SH-SY5Y (cell line): Measurements from ENCODE around the gene LAIR2.

Experiments used
- GATA2 ChIP-seq: IDR thresholded peaks from 2 replicates; pipeline ENCODE4 v1.6.1; 2011; ENCODE audit warnings: mild to moderate bottlenecking, low read depth, low read length
- GATA3 ChIP-seq: IDR thresholded peaks from 2 replicates; pipeline ENCODE4 v1.6.1; 2011; ENCODE audit warnings: low read depth, mild to moderate bottlenecking, low read length, moderate library complexity

LAIR2 gene

DNA sequence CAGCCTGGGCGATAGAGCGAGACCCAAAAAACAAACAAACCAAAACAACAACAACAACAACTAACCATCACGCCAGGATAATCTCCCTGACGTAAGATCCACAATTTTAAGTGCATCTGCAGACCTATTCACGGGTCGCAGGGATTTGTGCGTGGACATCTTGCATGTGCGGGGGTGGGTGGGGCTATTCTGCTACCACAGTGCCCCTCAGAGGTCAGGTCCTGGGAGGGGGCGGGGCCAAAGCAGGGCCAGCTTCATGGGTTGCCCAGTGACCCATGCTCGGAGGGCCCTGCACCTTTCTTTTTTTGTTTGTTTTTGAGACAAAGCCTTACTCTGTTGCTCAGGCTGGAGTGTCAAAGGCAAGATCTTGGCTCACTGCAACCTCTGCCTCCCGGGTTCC lies 26.9 kb upstream of the LAIR2 start:
- TF ChIP-seq GATA2 = no peak
- TF ChIP-seq GATA3 = no peak

DNA sequence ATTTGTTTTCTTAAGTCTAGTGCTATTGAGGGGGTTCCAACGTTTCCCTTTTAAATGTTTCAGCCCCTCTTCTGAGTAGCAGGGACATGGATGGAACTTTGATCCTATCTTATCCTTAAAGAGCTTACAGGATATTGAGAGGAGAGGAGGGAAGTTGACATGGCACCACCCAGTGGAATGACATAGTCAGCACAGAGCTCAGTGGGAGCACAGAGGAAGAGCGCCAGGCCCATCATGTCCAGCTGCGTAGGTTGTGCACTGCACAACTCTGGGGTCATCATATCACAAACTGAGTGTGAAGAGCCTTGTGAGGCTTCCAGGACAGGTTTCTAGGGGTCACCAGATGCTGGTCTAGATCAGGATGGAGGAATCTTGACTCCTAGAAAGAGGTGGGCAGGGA lies 25.0 kb upstream of the LAIR2 start:
- TF ChIP-seq GATA2 (no peak), GATA3 (no peak)

DNA sequence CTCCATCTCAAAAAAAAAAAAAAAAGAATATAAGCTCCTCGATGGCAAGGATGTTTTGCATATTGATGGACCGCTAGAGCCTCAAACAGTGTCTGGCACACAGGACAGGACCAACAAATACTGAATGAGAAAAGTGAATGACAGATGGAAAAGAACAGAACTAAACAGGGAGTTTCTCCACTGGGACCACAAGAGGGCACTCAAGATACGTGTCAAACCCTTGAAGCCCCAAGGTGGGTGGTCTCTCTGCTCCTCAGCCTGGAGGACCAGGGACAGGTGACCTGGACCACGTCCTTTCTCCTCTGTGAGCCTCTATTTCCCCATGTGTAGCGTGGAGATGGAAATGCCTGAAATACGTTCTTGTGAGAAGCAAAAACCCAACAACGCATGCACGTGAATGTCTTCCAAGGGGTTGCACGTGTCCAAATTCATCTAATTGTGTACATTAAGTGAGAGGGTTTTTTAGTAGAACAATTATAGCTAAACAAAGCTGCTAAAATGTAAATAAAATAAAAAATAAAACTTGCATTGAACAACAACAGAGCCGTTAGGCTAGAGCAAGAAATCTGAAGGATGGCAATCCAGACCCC lies 23.9 kb upstream of the LAIR2 start:
- TF ChIP-seq GATA2 = no peak
- TF ChIP-seq GATA3 = no peak

DNA sequence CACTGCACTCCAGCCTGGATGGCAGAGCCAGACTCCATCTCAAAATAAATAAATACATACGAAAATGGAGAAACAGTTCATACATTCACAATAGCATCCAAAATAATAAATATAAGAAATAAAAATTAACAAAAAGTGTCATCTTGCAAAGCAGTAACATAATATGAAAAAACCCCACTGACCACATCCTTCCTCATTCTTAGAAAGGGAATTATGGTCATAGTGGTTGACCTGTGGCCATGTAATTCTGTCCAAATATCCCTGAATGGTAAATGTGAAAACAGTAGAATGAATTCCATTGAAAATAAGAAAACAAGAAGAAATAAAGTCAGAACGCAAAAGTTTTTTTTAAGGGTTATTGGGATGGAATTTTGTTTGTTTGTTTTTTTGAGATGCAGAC lies 22.6 kb upstream of the LAIR2 start:
- no peak for TF ChIP-seq GATA3
- no peak for TF ChIP-seq GATA2

DNA sequence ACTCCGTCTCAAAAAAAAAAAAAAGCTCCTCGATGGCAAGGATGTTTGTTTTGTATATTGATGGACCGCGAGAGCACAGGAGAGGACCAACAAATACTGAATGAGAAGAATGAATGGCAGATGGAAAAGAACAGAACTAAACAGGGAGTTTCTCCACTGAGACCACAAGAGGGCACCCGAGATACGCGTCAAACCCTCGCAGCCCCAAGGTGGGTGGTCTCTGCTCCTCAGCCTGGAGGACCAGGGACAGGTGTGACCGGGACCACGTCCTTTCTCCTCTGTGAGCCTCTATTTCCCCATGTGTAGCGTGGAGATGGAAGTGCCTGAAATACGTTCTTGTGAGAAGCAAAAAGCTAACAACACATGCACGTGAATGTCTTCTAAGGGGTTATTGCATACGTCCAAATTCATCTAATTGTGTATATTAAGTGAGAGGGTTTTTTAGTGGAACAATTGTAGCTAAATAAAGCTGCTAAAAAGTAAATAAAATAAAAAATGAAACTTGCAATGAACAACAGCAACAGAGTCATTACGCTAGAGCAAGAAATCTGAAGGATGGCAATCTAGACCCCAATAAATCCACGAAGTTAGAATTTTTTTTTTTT lies 21.2 kb upstream of the LAIR2 start:
- no peak for TF ChIP-seq GATA3

DNA sequence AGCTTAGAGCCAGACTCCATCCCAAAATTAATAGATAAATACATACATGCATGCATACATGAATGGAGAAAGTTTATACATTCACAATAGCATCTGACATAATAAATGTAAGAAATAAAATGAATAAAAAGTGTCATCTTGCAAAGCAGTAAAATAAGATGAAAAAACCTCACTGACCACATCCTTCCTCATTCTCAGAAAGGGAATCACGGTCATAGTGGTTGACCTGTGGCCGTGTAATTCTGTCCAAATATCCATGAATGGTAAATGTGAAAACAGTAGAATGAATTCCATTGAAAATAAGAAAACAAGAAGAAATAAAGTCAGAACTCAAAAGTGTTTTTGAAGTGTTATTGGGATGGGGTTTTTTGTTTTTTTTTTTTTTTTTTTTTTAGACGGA lies 19.7 kb upstream of the LAIR2 start:
- TF ChIP-seq GATA2 (no peak), GATA3 (no peak)

DNA sequence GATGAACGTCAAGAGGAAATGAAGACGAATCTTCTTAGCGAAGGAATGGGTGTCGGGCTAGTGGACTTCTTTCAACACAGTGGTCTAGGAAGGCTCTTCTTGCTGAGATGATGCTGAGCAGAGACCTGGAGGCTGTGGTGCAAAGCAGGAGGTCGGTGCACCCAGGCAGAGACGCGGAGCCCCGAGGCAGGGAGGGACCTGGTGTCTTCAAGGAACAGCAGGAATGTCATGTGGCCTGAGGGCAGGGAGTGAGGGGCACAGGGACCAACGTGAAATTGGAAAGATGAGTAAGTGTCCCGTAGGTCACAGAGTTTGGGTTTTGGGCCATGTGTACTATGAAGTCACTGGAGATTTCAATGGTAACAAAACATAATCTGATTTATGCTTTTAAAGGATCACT lies 18.2 kb upstream of the LAIR2 start:
- no peak for TF ChIP-seq GATA2
- TF ChIP-seq GATA3 = no peak

DNA sequence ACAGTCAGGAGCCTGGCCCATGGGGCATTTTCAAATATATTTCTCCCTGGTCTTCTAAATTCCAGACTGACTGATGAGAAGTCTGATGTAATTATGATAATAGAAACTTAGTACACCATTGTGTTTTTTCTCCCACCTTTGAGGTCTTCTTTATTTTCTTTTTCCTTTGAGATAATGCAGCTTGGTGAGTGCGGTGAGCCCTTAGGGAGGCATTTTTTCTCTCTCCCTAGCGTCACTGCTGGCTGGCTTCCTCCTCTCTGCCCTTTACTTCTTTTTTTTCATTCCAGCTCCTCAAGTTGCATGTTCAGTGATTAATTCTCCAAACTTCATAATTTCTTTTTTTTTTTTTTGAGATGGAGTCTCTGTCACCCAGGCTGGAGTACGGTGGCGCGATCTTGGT lies 16.8 kb upstream of the LAIR2 start:
- TF ChIP-seq GATA2 = no peak

DNA sequence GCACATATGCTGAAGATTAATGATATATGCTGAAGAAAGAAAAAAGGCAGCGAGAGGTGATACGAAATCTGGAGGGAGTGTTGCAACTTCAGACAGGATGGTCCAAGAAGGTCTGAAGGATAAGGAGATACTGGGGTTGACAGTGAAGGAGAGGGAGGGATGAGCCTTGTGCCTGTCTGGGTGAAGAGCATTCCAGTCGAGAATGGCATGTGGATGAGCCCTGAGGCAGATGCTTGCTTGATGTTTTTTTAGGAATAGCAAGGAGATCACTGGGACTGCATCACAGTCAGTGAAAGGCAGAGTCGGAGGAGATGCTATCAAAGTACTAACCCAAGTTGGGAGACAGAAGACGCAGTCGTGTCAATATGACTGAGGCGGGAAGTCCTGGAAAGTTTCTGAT lies 13.3 kb upstream of the LAIR2 start:
- no peak for TF ChIP-seq GATA3
- TF ChIP-seq GATA2 = no peak

DNA sequence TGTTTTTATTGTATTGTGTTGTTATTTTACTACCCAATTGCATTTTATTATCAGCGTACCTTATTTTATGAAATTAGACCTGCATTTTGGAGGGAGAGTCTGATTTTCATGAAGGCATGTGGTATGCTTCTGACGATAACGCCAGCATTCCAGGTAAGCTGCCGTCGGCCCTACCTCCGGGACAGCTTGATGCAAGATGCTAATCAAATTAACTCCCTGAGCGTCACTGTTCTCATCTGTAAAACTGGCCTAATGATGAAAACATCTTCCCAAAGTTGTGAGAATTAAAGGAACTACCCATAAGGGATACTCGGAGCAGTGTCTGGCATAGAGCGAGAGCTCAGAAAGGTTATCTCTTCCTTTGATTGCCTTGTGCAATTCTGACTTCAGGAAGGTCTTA lies 12.9 kb upstream of the LAIR2 start:
- no peak for TF ChIP-seq GATA2
- TF ChIP-seq GATA3 = no peak

DNA sequence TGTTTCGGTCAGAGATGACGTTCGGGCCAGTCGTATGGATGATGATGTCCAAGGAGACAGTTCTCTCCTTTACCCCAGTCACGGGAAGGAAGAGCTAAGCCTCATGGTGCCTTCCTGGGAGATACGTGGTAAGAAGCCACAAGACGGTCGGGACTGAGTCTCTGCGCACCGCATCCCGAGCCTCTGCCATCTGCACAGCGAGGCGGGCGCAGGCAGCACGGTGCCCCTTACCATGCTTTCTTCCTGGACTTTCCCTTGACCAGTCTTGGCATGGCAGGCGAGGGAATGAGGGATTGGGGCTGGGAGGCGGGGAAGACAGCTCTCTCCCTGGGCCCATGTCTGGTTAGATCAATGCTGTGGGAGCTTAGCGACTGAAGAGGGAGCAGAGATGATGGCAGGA lies 10.1 kb upstream of the LAIR2 start:
- TF ChIP-seq GATA3 (no peak), GATA2 (no peak)

DNA sequence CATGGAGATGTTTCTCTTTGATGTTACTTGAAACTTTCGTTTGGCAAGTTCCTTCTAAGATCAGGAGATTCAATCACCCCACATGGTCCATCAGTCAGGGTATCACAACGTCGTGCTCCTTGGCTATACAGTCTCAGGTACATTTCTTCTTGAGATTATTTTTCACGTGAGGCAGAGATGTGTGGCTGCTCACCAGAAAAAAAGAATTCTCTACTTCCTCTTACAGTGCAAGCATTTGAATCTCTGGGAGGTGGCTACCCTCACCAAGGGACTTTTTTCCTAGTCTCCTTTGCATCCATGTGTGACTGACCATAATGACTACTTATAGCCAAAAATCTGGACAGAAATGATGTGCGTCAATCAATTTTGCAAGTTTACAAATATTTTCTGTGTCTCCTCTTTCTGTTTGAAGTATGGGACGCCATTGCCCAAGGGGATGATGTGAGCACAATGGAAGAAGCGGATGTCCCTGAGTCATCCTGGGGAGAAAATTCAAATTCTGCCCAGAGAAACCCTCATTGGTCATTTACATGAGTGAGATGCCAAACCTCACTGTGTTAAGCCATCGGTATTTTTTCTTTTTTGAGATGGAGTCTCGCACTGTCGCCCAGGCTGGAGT lies 8.6 kb upstream of the LAIR2 start:
- TF ChIP-seq GATA3 (no peak), GATA2 (no peak)

DNA sequence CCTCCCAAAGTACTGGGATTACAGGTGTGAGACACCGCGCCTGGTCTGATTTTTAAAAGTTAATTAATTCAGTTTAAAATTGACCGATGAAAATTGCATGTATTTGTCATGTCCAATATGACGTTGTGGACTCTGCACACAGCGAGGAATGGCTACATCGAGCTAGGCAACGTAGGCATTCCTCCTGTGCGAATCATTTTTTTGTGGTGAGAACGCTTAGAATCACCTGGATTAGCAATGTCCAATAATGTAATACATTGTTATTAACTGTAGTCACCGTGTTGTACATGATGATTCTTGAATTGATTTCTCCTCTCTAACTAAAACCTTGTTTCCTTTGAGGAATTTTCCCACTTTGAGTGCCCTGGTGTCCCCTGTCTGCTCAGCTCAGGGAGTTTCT lies 3.4 kb downstream of the LAIR2 start:
- TF ChIP-seq GATA3 = no peak
- no peak for TF ChIP-seq GATA2

DNA sequence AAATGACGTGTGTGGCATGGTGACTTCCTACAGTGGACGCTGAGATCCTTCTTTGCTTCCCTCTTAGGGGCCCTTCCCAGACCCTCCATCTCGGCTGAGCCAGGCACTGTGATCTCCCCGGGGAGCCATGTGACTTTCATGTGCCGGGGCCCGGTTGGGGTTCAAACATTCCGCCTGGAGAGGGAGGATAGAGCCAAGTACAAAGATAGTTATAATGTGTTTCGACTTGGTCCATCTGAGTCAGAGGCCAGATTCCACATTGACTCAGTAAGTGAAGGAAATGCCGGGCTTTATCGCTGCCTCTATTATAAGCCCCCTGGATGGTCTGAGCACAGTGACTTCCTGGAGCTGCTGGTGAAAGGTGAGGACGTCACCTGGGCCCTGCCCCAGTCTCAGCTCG lies 5.2 kb downstream of the LAIR2 start:
- TF ChIP-seq GATA2 (no peak), GATA3 (no peak)

DNA sequence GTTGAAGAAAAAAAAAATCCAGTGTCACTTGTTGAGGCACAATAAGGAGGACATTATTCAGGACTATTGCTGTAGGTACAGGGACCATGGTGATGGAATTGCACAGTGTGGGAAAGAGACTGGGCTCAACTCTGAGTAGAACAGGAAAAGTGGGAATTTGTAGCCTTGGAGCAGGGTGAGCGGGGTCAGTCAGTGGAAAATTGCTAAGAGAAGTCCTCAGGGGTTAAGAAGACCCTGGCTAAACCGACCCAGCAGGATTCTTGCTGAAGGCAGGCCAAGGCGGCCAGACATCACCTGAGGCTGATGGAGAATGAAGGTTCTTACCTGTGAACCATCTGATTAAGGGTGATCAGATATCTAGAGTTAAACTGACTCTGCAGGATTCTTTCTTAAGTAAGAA lies 12.5 kb downstream of the LAIR2 start:
- no peak for TF ChIP-seq GATA3
- no peak for TF ChIP-seq GATA2

DNA sequence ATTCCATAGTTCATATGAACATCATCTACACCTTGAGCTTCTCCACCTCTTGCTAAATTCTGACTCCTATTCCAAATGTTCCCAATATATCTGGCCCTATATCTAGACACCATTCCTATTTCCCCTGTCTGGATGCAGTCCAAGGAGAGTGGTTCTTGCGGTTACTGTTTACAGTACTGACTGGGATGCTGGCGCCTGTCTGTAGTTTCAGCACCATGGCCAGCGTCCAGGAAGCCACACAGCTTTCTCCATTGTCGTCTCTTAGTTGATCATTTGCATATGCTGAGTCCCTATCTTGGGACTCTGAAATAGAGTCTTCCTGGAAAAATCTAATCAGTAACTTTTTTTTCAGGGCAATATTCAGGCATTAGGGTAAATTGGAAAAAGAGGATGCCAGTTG lies 14.9 kb downstream of the LAIR2 start:
- TF ChIP-seq GATA2 (no peak), GATA3 (no peak)

DNA sequence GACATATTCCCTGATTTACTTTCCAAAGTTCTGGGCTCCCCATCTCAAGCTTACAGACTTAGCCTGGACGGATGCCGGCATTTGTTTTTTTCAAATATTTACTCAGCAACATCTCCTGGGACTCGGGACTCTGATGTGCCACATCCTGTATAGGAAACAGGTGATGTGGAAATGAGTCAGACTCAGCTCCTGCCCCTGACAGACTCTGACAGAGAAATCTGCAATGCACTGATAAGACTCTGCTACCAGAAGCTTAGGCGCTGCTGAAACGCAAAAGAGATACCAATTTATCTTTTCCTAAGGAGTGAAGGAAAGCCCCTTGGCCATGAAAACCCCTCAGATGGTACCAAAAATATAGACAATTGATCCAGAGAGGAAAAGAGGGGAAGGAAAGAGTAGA lies 16.2 kb downstream of the LAIR2 start:
- TF ChIP-seq GATA2 (no peak), GATA3 (no peak)
